Kidney (tissue), 14 donors: ENCODE results near the gene ZNF48. TPM values are rescaled to one million over a fixed set of nuclear protein-coding genes. Genes with fewer than 3 reads are reported as not detected.

Experiments
- DNase-seq, 5 donors: peaks; one replicate each; pipeline ENCODE4 v3.0.0-alpha.2; 2013 to 2020
- FAIRE-seq: peaks from 2 replicates; lab custom pipeline; 2012; peaks lifted over from hg19 to GRCh38; lab: Jason Lieb, UNC
- H3K27ac ChIP-seq, 2 donors: one replicate each; pipeline ENCODE4 v1.7.0; 2013; ENCODE audit warnings: low read depth in 2 of 2, low read length in 2 of 2, inconsistent platforms in 1 of 2
- H3K27me3 ChIP-seq: one replicate; pipeline ENCODE4 v1.7.1; 2013; ENCODE audit warnings: low read length, inconsistent platforms; ENCODE audit not compliant: control insufficient read depth, insufficient read depth
- H3K36me3 ChIP-seq, 3 donors: one replicate each; pipeline versions ENCODE4 v1.7.0 to v1.7.1; 2013; ENCODE audit warnings: low read length in 3 of 3, control low read depth in 1 of 3, inconsistent platforms in 1 of 3; ENCODE audit not compliant: insufficient read depth in 3 of 3, control insufficient read depth in 2 of 3
- H3K4me1 ChIP-seq, 3 donors: one replicate each; pipeline versions ENCODE4 v1.7.0 to v1.7.1; 2013; ENCODE audit warnings: low read length in 3 of 3, inconsistent platforms in 1 of 3, low read depth in 1 of 3; ENCODE audit not compliant: control insufficient read depth in 2 of 3, insufficient read depth in 2 of 3
- H3K4me3 ChIP-seq, 3 donors: one replicate each; pipeline versions ENCODE4 v1.7.0 to v1.8.1; 2013; ENCODE audit warnings: low read length in 3 of 3, control low read depth in 1 of 3, inconsistent platforms in 1 of 3
- H3K9ac ChIP-seq, 3 donors: one replicate each; pipeline versions ENCODE4 v1.7.0 to v1.7.1; 2013; ENCODE audit warnings: low read length in 3 of 3, control low read depth in 1 of 3, inconsistent platforms in 1 of 3
- H3K9me3 ChIP-seq, 3 donors: one replicate each; pipeline versions ENCODE4 v1.7.0 to v1.7.1; 2013; ENCODE audit warnings: low read length in 3 of 3, control low read depth in 1 of 3, inconsistent platforms in 1 of 3; ENCODE audit not compliant: control insufficient read depth in 2 of 3, insufficient read depth in 1 of 3
- intact Hi-C: fragments of 100-400 bp; cut with DNase I; formaldehyde crosslinking; loops from one replicate; pipeline ENCODE4 v1.11.1; 2022
- polyA plus RNA-seq: library from polyadenylated mRNA; stranded (reverse); fragments of 350-450 nt; fragmentation: Illumina TruSeq; extraction: RNeasy Lipid Tissue Mini Kit (QIAGEN cat#74804); gene quantifications from one replicate; pipeline ENCODE4 v1.2.3, GENCODE V29; 2014; ENCODE audit warnings: low read depth, low replicate concordance; ENCODE audit not compliant: insufficient read depth
- total RNA-seq: library from RNA; stranded (reverse); fragmentation: NEBNext Ultra II Directional; extraction: Animal tissue kit (Norgen Biotek cat#: 25700); gene quantifications from one replicate; pipeline ENCODE4 v1.2.1, GENCODE V29; 2021
- TF ChIP-seq, protein P1 (sequence below): IDR thresholded peaks from 3 replicates; pipeline ENCODE4 v1.5.1; 2012; ENCODE audit warnings: mild to moderate bottlenecking, moderate library complexity, borderline replicate concordance; ENCODE audit not compliant: insufficient read depth; ENCODE audit errors: extremely low read depth
- donor health status: control.
- donor health status: control.
- donor health status: control.
- donor health status: control.
- donor health status: control.
- donor health status: DM: yes; HTN: yes; CAD: no.
- donor health status: Normal renal cell carcinoma (clear cell type).

Gene ZNF48
- total and polyA plus RNA-seq, 2 donors from 2014 or later, result 6.9 to 9.7 TPM

GRCh38 chr16:30348929-30349328 is 46.3 kb upstream of the ZNF48 start:
- DNase-seq (no peak), FAIRE-seq (no peak)
- Histone ChIP-seq H3K9me3 (no peaks in the 10 kb centered on the region), H3K27me3 (no peaks in the 10 kb centered on the region), H3K4me1 (peaks cover 0 to 19% (median 14%) of the 10 kb centered on the region in 3 donors), H3K27ac (no peak overlapping the region), H3K9ac (no peak overlapping the region), H3K36me3 (peaks cover 0 to 20% (median 2%) of the 10 kb centered on the region in 3 donors), H3K4me3 (no peak overlapping the region)
- intact Hi-C loops, result no loop called here
- TF ChIP-seq, protein P1, sequence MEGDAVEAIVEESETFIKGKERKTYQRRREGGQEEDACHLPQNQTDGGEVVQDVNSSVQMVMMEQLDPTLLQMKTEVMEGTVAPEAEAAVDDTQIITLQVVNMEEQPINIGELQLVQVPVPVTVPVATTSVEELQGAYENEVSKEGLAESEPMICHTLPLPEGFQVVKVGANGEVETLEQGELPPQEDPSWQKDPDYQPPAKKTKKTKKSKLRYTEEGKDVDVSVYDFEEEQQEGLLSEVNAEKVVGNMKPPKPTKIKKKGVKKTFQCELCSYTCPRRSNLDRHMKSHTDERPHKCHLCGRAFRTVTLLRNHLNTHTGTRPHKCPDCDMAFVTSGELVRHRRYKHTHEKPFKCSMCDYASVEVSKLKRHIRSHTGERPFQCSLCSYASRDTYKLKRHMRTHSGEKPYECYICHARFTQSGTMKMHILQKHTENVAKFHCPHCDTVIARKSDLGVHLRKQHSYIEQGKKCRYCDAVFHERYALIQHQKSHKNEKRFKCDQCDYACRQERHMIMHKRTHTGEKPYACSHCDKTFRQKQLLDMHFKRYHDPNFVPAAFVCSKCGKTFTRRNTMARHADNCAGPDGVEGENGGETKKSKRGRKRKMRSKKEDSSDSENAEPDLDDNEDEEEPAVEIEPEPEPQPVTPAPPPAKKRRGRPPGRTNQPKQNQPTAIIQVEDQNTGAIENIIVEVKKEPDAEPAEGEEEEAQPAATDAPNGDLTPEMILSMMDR, result no peak

DNA sequence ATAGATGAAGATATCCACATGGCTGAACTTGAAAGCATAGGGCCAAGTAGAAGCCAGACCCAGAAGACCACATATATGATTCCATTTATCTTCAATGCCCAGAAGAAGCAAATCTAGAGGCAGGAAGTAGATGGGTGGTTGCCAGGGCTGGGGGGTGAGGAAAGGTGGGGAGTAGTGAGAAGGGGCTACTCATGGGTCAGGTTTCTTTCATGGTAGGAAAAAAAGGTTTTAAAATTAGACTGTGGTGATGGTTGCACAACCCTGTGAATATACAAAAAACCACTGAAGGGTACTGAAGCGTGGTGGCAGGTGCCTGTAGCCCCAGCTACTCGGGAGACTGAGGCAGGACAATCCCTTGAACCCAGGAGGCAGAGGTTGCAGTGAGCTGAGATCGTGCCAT is 45.5 kb upstream of the ZNF48 start:
- intact Hi-C loops, result no loop called here
- H3K9me3 ChIP-seq, result no peaks in the 10 kb centered on the region
- DNase-seq, result peak in 1 of 5 donors; percentile 12

GRCh38 chr16:30350134-30350871 is 44.9 kb upstream of the ZNF48 start:
- DNase-seq (no peak), FAIRE-seq (no peak)
- peaks cover 0 to 20% (median 2%) of the 10 kb centered on the region in 3 donors for H3K36me3 ChIP-seq
- no peak overlapping the region for H3K9ac ChIP-seq
- H3K27ac ChIP-seq, result peak overlapping the region in 1 of 2 donors; percentile 11
- H3K4me3 ChIP-seq, result no peak overlapping the region
- intact Hi-C loops, result no loop called here
- H3K27me3 ChIP-seq, result no peaks in the 10 kb centered on the region
- TF ChIP-seq, protein P1, result no peak
- H3K4me1 ChIP-seq, result peaks cover 0 to 21% (median 19%) of the 10 kb centered on the region in 3 donors
- no peaks in the 10 kb centered on the region for H3K9me3 ChIP-seq

More for the DNA sequence above, 45.5 kb upstream of the ZNF48 start:
- Histone ChIP-seq H3K4me1 (peaks cover 0 to 21% (median 19%) of the 10 kb centered on the region in 3 donors), H3K27me3 (no peaks in the 10 kb centered on the region), H3K27ac (no peak overlapping the region), H3K9ac (no peak overlapping the region), H3K4me3 (no peak overlapping the region), H3K36me3 (peaks cover 0 to 20% (median 2%) of the 10 kb centered on the region in 3 donors)
- TF ChIP-seq, protein P1, result no peak
- FAIRE-seq, result no peak
